HepG2 (cell line): ENCODE data around the gene CYB5R3. TPM values are rescaled to one million over a fixed set of nuclear protein-coding genes. Genes with fewer than 3 reads are reported as not detected.

ENCODE experiments used
- FOXC1 ChIP-seq: sonication (generic); formaldehyde crosslinking; IDR thresholded peaks from 2 replicates; pipeline ENCODE4 v1.8.0; 2022; ENCODE audit warnings: mild to moderate bottlenecking, missing genetic modification reagents, borderline replicate concordance
- KLF16 ChIP-seq, 2 experiments: sonication (generic) in 1 of 2; formaldehyde crosslinking in 1 of 2; IDR thresholded peaks; 2 replicates each; pipeline versions ENCODE4 v1.6.1 to v1.8.0; 2016 to 2023; ENCODE audit warnings: missing genetic modification reagents in 2 of 2, missing compliant biosample characterization in 1 of 2
- MAFF ChIP-seq: IDR thresholded peaks from 2 replicates; pipeline ENCODE4 v1.6.1; 2011; ENCODE audit warnings: low read depth, low read length, improper control_type of control experiment
- RORA ChIP-seq: sonication (generic); formaldehyde crosslinking; IDR thresholded peaks from 2 replicates; pipeline ENCODE4 v1.5.0; 2020; ENCODE audit warnings: mild to moderate bottlenecking, missing genetic modification reagents, moderate library complexity
- SNAI1 ChIP-seq: sonication (generic); formaldehyde crosslinking; IDR thresholded peaks from 2 replicates; pipeline ENCODE4 v1.5.0; 2020; ENCODE audit warnings: mild to moderate bottlenecking, missing genetic modification reagents, borderline replicate concordance
- SRSF1 ChIP-seq: fragments of 200-400 bp; formaldehyde crosslinking; optimal IDR thresholded peaks from 2 replicates; pipeline ENCODE3; 2017; ENCODE audit warnings: mild to moderate bottlenecking, low read depth, low read length, moderate library complexity
- YY1 ChIP-seq: IDR thresholded peaks from 2 replicates; pipeline ENCODE4 v1.6.1; 2011; ENCODE audit warnings: low read length, low read depth, moderate library complexity, mild to moderate bottlenecking; ENCODE audit not compliant: insufficient read depth, insufficient replicate concordance
- ZNF256 ChIP-seq: sonication (generic); formaldehyde crosslinking; conservative IDR thresholded peaks from 2 replicates; pipeline ENCODE4 v1.4.0; 2020; ENCODE audit warnings: missing genetic modification reagents
- ZNF260 ChIP-seq: sonication (generic); formaldehyde crosslinking; IDR thresholded peaks from 2 replicates; pipeline ENCODE4 v1.4.0; 2020; ENCODE audit warnings: missing genetic modification reagents, low read depth, mild to moderate bottlenecking, borderline replicate concordance
- ZNF660 ChIP-seq: sonication (generic); formaldehyde crosslinking; IDR thresholded peaks from 2 replicates; pipeline ENCODE4 v1.5.1; 2020; ENCODE audit warnings: mild to moderate bottlenecking, low read depth, missing genetic modification reagents, borderline replicate concordance
- ZNF883 ChIP-seq: sonication (generic); formaldehyde crosslinking; IDR thresholded peaks from 2 replicates; pipeline ENCODE4 v1.5.1; 2020; ENCODE audit warnings: mild to moderate bottlenecking, missing genetic modification reagents; ENCODE audit errors: not compliant biosample characterization
- polyA plus RNA-seq, 8 experiments: library from polyadenylated mRNA; depleted of rRNA in 3 of 8; stranded (reverse) in 7 of 8; unstranded in 1 of 8; fragments of >200 nt; fragmentation: Illumina TruSeq in 4 of 8; extraction: Trizol in 4 of 8; gene quantifications; 2 replicates each; pipeline versions ENCODE4 v1.2.1 to v1.2.3, GENCODE V29; 2011 to 2016; ENCODE audit warnings: low read depth in 4 of 8, missing spikeins in 1 of 8, mixed read lengths in 1 of 8; ENCODE audit not compliant: insufficient read depth in 1 of 8
- total RNA-seq, 5 experiments: library from RNA; depleted of rRNA; stranded (reverse); fragments of >200 nt; fragmentation: Illumina TruSeq; extraction: Trizol; gene quantifications; 2 replicates each; pipeline ENCODE4 v1.2.3, GENCODE V29; 2016; ENCODE audit warnings: low read depth in 1 of 5
- TF ChIP-seq, protein P1 (sequence below): sonication (generic); formaldehyde crosslinking; IDR thresholded peaks from 2 replicates; pipeline ENCODE4 v1.4.0; 2020; ENCODE audit warnings: missing genetic modification reagents
- TF ChIP-seq, protein P2 (sequence below): sonication (generic); formaldehyde crosslinking; conservative IDR thresholded peaks from 2 replicates; pipeline ENCODE4 v1.8.0; 2022; ENCODE audit warnings: missing genetic modification reagents
- TF ChIP-seq, protein P3 (sequence below): sonication (generic); formaldehyde crosslinking; IDR thresholded peaks from one replicate; pipeline ENCODE4 v1.5.1; 2020; ENCODE audit warnings: mild to moderate bottlenecking, missing genetic modification reagents; ENCODE audit errors: not compliant biosample characterization

Gene CYB5R3
- total and polyA plus RNA-seq, 2 of the 13 experiments (the other 11 are each of a cell fraction or from before 2014, with no cell fraction given): 32.4 to 305 TPM

DNA sequence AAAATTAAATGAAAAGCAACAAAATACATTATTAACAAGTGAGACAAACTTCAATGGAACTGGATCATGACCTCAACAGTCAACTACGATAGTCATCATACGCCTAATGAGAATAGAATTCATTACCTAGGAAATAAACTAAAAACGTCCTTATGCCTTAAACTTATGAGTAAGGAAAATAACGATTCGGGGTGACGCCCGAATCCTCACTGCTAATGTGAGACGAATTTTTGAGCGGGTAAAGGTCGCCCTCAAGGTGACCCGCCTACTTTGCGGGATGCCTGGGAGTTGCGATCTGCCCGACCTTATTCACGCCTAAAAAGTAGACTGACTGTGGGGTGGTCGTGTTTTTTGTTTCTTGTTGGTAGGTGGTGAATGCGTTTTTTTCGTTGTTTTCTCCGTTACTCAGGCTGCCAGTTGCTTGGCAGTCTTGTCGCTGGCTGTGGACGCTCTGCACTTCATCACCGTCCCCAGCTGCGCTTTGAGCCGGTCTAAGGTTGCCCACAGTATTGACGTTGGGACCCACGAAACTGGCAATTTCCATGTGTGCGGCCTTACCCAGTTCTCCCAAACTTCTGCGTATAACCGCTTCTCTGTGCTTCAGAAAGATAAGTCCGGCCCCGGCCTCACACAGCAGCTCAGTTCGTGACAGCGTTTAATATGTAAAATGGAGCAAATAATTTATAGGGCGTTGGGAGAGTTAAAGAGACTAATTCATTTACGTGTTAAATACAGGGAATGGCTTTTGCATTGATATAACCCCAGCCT lies 33.9 kb downstream of the CYB5R3 start (continued):
- TF ChIP-seq ZNF660 (CRISPR knock-in tag): no peak
- TF ChIP-seq YY1: no peak
- TF ChIP-seq, protein P1, sequence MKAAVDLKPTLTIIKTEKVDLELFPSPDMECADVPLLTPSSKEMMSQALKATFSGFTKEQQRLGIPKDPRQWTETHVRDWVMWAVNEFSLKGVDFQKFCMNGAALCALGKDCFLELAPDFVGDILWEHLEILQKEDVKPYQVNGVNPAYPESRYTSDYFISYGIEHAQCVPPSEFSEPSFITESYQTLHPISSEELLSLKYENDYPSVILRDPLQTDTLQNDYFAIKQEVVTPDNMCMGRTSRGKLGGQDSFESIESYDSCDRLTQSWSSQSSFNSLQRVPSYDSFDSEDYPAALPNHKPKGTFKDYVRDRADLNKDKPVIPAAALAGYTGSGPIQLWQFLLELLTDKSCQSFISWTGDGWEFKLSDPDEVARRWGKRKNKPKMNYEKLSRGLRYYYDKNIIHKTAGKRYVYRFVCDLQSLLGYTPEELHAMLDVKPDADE: no peak
- TF ChIP-seq MAFF: peak; percentile 54
- TF ChIP-seq, protein P2, sequence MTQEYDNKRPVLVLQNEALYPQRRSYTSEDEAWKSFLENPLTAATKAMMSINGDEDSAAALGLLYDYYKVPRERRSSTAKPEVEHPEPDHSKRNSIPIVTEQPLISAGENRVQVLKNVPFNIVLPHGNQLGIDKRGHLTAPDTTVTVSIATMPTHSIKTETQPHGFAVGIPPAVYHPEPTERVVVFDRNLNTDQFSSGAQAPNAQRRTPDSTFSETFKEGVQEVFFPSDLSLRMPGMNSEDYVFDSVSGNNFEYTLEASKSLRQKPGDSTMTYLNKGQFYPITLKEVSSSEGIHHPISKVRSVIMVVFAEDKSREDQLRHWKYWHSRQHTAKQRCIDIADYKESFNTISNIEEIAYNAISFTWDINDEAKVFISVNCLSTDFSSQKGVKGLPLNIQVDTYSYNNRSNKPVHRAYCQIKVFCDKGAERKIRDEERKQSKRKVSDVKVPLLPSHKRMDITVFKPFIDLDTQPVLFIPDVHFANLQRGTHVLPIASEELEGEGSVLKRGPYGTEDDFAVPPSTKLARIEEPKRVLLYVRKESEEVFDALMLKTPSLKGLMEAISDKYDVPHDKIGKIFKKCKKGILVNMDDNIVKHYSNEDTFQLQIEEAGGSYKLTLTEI (CRISPR knock-in tag): no peak
- TF ChIP-seq SRSF1: no peak
- TF ChIP-seq, protein P3, sequence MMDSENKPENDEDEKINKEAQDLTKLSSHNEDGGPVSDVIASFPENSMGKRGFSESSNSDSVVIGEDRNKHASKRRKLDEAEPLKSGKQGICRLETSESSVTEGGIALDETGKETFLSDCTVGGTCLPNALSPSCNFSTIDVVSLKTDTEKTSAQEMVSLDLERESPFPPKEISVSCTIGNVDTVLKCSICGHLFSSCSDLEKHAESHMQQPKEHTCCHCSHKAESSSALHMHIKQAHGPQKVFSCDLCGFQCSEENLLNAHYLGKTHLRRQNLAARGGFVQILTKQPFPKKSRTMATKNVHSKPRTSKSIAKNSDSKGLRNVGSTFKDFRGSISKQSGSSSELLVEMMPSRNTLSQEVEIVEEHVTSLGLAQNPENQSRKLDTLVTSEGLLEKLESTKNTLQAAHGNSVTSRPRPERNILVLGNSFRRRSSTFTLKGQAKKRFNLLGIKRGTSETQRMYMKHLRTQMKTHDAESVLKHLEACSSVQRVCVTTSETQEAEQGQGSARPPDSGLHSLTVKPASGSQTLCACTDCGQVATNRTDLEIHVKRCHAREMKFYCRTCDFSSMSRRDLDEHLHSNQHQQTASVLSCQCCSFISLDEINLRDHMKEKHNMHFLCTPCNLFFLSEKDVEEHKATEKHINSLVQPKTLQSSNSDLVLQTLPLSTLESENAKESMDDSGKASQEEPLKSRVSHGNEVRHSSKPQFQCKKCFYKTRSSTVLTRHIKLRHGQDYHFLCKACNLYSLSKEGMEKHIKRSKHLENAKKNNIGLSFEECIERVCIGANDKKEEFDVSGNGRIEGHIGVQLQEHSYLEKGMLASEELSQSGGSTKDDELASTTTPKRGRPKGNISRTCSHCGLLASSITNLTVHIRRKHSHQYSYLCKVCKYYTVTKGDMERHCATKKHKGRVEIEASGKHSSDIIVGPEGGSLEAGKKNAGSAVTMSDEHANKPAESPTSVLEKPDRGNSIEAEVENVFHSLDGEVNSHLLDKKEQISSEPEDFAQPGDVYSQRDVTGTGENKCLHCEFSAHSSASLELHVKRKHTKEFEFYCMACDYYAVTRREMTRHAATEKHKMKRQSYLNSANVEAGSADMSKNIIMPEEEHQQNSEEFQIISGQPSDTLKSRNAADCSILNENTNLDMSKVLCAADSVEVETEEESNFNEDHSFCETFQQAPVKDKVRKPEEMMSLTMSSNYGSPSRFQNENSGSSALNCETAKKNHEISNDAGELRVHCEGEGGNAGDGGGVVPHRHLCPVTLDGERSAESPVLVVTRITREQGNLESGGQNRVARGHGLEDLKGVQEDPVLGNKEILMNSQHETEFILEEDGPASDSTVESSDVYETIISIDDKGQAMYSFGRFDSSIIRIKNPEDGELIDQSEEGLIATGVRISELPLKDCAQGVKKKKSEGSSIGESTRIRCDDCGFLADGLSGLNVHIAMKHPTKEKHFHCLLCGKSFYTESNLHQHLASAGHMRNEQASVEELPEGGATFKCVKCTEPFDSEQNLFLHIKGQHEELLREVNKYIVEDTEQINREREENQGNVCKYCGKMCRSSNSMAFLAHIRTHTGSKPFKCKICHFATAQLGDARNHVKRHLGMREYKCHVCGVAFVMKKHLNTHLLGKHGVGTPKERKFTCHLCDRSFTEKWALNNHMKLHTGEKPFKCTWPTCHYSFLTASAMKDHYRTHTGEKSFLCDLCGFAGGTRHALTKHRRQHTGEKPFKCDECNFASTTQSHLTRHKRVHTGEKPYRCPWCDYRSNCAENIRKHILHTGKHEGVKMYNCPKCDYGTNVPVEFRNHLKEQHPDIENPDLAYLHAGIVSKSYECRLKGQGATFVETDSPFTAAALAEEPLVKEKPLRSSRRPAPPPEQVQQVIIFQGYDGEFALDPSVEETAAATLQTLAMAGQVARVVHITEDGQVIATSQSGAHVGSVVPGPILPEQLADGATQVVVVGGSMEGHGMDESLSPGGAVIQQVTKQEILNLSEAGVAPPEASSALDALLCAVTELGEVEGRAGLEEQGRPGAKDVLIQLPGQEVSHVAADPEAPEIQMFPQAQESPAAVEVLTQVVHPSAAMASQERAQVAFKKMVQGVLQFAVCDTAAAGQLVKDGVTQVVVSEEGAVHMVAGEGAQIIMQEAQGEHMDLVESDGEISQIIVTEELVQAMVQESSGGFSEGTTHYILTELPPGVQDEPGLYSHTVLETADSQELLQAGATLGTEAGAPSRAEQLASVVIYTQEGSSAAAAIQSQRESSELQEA (CRISPR knock-in tag): peak; percentile 51
- peak; percentile 92 for TF ChIP-seq SNAI1
- TF ChIP-seq RORA (CRISPR knock-in tag): peak; percentile 76; the same call in 1 of the 2 replicates
- TF ChIP-seq FOXC1: peak; percentile 86; the same call in 1 of the 2 replicates
- TF ChIP-seq ZNF883 (CRISPR knock-in tag): peak; percentile 45
- no peak for TF ChIP-seq ZNF260 (CRISPR knock-in tag)
- TF ChIP-seq KLF16 (CRISPR knock-in tag; IDR thresholded peaks at IDR 0.05): peak in 1 of 2 experiments; percentile 99; a peak in 2 of 4 replicates
- TF ChIP-seq ZNF256 (CRISPR knock-in tag): peak; percentile 76; the same call in 1 of the 2 replicates
